Thyroid gland (tissue), 4 donors: ENCODE results near the gene MYLK2.

Experiments used
- CTCF ChIP-seq, 6 experiments: fragments of 200-600 bp in 3 of 6; fragments of 450-650 bp in 3 of 6; sonication (generic) in 3 of 6; IDR thresholded peaks; one replicate each; pipeline ENCODE4 v1.5.1; 2016 to 2019; ENCODE audit warnings: antibody characterized with exemption in 6 of 6, mild to moderate bottlenecking in 2 of 6, inconsistent platforms in 1 of 6, moderate library complexity in 1 of 6
- POLR2A ChIP-seq, 2 donors: fragments of 450-650 bp; IDR thresholded peaks; one replicate each; pipeline ENCODE4 v1.6.1; 2017; ENCODE audit warnings: antibody characterized with exemption in 2 of 2, mild to moderate bottlenecking in 2 of 2, moderate library complexity in 1 of 2

- TF ChIP-seq CTCF (IDR thresholded peaks at IDR 0.05) = no peak
- TF ChIP-seq POLR2A (IDR thresholded peaks at IDR 0.05) = no peak
These were observed 7.1 kb upstream of the MYLK2 start for GRCh38 chr20:31811796-31812728.
